Mucosa of stomach (tissue), 1 donor: ENCODE measurements around the gene PRPF40B.

Experiments
- H3K27me3 ChIP-seq: one replicate; pipeline ENCODE4 v1.7.0; 2013; ENCODE audit warnings: mild to moderate bottlenecking, low read length; ENCODE audit not compliant: control insufficient read depth, insufficient read depth
- H3K36me3 ChIP-seq: one replicate; pipeline ENCODE4 v1.7.0; 2013; ENCODE audit warnings: low read length; ENCODE audit not compliant: control insufficient read depth, insufficient read depth
- H3K4me1 ChIP-seq: one replicate; pipeline ENCODE4 v1.7.0; 2013; ENCODE audit warnings: mild to moderate bottlenecking, low read length; ENCODE audit not compliant: control insufficient read depth, insufficient read depth
- H3K4me3 ChIP-seq: one replicate; pipeline ENCODE4 v1.7.0; 2013; ENCODE audit warnings: low read length
- H3K9ac ChIP-seq: one replicate; pipeline ENCODE4 v1.7.0; 2013; ENCODE audit warnings: mild to moderate bottlenecking, low read length, moderate library complexity
- H3K9me3 ChIP-seq: one replicate; pipeline ENCODE4 v1.7.0; 2013; ENCODE audit warnings: mild to moderate bottlenecking, low read length, moderate library complexity; ENCODE audit not compliant: control insufficient read depth
- donor health status: Pancreatic carcinoma.

PRPF40B gene

DNA sequence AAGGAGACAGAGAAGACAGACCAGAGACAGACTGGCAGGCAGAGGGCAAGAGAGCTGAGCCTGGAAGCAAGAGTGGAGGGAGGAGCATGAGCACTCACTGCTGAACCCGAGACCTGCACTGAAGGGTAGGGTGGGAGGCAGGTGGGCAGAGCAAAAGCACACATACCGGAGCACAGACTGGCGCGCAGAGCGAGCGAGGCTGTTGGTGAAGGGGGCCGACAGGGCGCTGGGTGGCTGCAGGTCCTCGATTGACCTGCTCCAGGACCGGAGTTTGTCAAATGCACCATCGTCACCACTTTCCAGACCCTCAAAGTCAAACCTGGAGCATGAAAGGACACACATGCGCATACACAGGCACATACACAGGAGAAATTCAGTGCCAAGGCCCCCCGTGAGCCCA lies 34.9 kb downstream of the PRPF40B start:
- Histone ChIP-seq H3K27me3 (no peaks in the 10 kb centered on the region), H3K9ac (no peak overlapping the region), H3K4me1 (peaks cover 6% of the 10 kb centered on the region), H3K4me3 (no peak overlapping the region), H3K9me3 (no peaks in the 10 kb centered on the region), H3K36me3 (no peaks in the 10 kb centered on the region)

DNA sequence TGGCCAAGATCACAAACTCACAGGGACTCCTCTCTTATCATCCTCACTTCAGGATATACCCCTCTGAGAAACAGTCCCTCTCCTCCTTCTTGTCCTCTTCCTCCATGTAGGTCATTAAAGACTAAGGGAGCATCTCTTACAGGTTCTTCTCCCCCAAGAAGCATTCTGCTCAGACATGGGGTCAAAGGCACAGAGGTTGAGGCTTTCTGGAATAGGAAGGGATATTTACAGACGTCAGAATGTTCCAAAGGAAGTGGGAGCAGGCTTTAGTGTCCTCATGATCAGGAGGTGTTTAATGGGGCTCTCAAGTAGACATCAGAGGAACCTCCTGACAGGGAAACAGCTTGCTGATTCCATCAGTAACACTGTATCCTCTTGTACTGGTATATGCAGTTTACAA lies 36.4 kb downstream of the PRPF40B start:
- Histone ChIP-seq H3K9ac (no peak overlapping the region), H3K4me1 (peaks cover 11% of the 10 kb centered on the region), H3K9me3 (no peaks in the 10 kb centered on the region), H3K36me3 (no peaks in the 10 kb centered on the region), H3K4me3 (no peak overlapping the region), H3K27me3 (no peaks in the 10 kb centered on the region)

DNA sequence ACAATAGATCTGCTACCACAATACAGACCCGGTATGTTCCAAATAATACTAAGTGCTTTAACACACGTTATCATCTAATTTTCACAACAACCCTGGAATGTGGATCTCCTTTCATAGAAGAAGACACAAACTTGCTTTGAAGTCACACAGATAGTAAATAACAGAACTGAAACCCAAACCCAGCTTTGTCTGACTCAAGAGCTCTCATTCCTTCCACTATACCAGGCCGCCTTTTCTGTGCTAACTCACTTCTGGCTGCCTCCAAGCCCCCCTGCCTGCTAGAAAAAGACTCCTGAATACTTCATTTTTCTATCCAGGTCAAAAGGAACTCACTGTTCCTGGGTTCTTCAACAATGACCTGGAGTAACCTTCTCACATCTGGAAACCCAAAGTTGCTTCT lies 37.8 kb downstream of the PRPF40B start:
- no peaks in the 10 kb centered on the region for H3K9me3 ChIP-seq
- peaks cover 11% of the 10 kb centered on the region for H3K4me1 ChIP-seq
- H3K4me3 ChIP-seq, result no peak overlapping the region
- no peak overlapping the region for H3K9ac ChIP-seq
- H3K36me3 ChIP-seq, result no peaks in the 10 kb centered on the region
- no peaks in the 10 kb centered on the region for H3K27me3 ChIP-seq

DNA sequence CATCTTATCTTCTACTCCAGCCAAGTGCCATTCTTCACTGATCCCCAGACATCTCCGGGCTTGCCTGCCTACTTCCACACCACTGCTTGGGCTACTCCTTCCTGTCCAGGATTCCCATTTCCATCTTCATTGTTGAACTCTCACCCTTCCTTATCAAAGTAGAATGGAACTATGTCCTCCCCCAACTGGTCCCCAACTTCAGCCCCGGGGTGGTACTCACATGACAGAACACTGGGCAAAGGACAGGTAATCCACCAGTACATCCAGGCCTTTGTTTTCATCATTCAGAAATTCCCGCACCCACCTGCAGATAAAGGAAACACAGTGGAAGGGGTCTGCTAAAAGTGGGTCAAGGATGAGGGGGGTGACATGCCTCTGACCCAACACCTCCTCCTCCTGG lies 38.4 kb downstream of the PRPF40B start:
- H3K4me3 ChIP-seq, result no peak overlapping the region
- H3K4me1 ChIP-seq, result peaks cover 11% of the 10 kb centered on the region
- H3K27me3 ChIP-seq, result no peaks in the 10 kb centered on the region
- no peaks in the 10 kb centered on the region for H3K9me3 ChIP-seq
- no peaks in the 10 kb centered on the region for H3K36me3 ChIP-seq
- H3K9ac ChIP-seq, result no peak overlapping the region

DNA sequence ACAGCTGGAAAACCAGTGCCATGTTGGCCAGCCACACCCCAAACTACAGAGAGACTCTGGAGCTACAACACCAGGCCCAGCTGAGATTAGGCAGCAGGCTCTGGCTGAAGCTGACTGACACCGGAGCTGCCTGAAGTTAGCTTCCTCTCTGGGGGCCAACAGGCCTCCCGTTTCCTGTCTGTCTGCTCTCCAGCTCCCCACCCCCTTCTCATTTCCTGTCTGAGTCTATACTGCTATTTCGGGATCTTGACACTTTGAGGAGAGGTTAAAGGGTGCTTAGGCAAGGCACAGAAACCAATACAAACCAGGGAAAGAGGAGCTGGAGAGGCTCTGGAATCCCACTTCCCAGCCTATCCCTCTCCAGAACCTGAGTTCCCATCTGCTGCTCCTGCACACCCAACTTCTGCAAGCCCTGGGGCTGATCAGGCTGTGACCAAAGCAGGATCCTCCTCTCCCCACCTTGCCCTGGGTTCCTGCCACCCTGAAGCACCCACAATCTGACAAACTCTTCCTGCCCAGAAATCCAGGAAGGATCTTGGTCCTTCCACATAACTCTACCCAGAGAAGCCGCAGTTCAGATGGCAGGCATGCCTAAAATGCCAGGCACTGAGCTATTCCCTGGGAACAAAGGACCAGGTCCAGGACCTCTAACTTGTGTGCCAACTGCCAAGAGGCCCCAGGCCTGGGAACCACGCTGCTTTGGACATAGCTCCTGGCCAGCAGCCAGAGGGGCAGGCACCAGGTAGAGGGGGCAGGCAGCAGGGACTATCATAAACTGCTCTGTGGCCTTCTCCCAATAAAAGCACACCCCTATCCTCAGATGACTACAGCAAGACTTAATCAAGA lies 39.9 kb downstream of the PRPF40B start:
- Histone ChIP-seq H3K4me1 (peaks cover 11% of the 10 kb centered on the region), H3K36me3 (no peaks in the 10 kb centered on the region), H3K27me3 (no peaks in the 10 kb centered on the region), H3K4me3 (no peak overlapping the region), H3K9ac (no peak overlapping the region), H3K9me3 (no peaks in the 10 kb centered on the region)

DNA sequence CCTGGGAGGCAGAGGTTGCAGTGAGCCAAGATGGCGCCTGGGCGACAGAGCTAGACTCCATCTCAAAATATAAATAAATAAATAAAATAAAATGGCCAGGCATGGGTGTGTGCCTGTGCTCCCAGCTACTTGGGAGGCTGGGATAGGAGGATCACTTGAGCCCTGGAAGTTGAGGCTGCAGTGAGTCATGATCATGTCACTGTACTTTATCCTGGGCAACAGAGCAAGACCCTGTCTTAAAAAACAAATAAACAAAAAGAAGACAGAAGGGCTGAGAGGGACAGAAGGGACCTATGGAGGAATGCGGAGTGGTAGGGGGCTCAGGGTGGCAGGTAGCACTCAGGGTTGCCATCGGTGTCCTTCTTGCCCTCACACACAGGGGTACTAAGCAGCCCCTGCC lies 40.8 kb downstream of the PRPF40B start:
- no peaks in the 10 kb centered on the region for H3K27me3 ChIP-seq

DNA sequence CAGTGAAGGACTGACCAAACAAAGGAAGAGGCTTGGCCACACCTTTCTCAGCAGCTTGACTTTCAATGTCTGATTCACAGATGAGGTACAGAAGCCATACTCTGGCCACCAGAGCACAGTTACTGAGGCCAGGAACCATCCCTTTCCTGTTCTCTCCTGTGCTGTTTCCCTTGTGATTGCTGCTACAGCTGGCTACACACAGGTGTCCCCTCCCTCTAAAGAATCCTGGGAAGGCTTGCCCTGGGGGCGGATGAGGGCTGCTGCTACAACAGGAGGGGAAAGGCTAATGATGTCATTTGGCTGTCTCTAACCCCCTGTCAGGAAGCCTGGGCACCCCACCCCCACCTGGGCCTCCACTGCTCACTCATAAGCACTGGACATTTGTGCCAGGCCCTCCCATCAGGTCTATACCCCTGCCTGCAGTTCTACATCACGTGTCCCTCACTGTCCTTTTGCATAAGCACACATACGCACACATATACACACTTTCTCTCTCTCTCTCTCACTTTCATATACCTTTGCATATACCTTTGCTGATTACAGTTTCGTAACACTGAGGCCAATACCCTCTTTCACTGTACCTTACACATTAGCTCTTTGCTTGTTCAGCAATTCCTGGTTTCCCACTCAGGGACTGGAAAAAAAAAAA lies 41.4 kb downstream of the PRPF40B start:
- Histone ChIP-seq H3K9ac (no peak overlapping the region), H3K36me3 (no peaks in the 10 kb centered on the region), H3K4me3 (no peak overlapping the region), H3K9me3 (no peaks in the 10 kb centered on the region), H3K4me1 (peaks cover 11% of the 10 kb centered on the region), H3K27me3 (no peaks in the 10 kb centered on the region)

More for the DNA sequence above, 40.8 kb downstream of the PRPF40B start:
- Histone ChIP-seq H3K9ac (no peak overlapping the region), H3K4me1 (peaks cover 11% of the 10 kb centered on the region), H3K9me3 (no peaks in the 10 kb centered on the region), H3K4me3 (no peak overlapping the region), H3K36me3 (no peaks in the 10 kb centered on the region)

DNA sequence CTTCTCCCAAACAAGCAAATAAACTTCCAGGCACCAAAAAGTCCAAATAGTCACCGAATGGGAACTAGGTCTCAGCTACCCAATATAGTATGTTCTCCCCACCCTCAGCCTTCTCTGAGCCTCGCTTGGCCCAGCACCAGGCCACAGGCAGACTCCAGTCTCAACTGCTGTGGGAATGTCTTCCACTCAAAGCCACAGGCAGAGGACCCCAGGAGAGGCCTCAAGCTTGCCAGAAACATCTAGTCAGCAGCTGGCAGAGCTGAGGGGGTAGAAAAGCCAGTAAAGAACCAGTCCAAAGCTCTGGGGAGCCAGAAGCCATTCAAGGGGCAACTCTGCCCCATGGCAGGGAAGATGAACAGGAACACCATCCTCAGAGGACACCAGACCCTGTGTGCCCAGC lies 42.0 kb downstream of the PRPF40B start:
- Histone ChIP-seq H3K9me3 (no peaks in the 10 kb centered on the region), H3K9ac (no peak overlapping the region), H3K4me1 (peaks cover 11% of the 10 kb centered on the region), H3K4me3 (no peak overlapping the region), H3K36me3 (no peaks in the 10 kb centered on the region), H3K27me3 (no peaks in the 10 kb centered on the region)

DNA sequence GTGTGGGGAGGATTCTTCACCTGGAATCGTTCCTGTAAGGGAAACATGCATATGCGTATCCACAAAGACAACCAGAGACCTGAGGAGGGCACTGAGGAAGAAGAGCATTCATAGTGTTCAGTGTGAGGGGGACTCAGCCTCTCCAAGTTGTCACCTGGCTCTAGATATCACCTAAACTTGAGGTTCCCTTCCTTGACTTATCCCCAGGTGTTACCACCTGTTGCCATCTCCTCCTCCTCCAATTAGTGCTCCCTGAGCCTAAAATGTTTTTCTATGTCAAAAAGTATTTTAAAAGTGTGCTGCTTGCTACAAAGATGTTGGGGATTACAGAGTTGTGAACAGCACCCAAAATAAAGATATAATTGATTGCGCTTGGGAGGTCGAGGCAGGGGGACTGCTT lies 42.8 kb downstream of the PRPF40B start:
- H3K4me3 ChIP-seq, result no peak overlapping the region

DNA sequence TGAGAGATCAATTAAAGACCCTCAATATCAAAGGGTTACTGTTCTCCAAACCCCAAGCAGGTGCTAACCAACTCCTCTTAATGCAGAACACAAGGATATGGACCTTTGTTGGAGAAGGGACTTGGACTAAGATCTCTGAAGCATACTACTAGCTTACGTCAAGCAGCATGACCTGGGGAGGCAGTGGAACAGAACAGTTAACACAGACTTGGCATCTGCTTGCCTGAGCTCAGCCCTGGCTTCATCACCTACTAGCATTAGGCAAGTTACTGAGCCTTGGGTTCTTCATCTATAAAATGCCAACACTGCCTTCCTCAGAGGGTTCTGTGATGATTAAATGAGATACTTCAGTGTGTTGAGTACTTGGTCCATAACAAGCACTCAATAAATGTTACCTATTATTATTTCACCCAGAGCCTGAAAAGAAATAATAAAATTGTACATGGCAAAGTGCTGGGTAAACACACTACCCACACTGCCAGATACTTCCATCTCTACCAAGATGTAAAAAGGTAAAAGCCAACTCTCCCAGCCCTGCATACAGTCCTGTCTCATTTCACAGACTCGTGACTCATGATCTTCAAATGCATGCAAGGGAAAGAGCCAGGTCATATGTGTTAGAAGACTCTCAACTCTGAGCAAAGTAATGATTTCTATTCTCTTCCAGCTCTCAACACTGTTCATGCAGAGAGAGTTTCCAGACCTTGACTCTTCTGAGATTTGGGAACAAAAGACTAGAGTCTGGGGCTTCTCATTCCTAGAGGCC lies 44.1 kb downstream of the PRPF40B start:
- Histone ChIP-seq H3K27me3 (no peaks in the 10 kb centered on the region), H3K9ac (no peak overlapping the region), H3K4me1 (peaks cover 31% of the 10 kb centered on the region), H3K36me3 (no peaks in the 10 kb centered on the region), H3K9me3 (no peaks in the 10 kb centered on the region), H3K4me3 (no peak overlapping the region)

More for the DNA sequence above, 42.8 kb downstream of the PRPF40B start:
- no peaks in the 10 kb centered on the region for H3K27me3 ChIP-seq
- H3K36me3 ChIP-seq, result no peaks in the 10 kb centered on the region
- peaks cover 18% of the 10 kb centered on the region for H3K4me1 ChIP-seq
- H3K9me3 ChIP-seq, result no peaks in the 10 kb centered on the region
- no peak overlapping the region for H3K9ac ChIP-seq

DNA sequence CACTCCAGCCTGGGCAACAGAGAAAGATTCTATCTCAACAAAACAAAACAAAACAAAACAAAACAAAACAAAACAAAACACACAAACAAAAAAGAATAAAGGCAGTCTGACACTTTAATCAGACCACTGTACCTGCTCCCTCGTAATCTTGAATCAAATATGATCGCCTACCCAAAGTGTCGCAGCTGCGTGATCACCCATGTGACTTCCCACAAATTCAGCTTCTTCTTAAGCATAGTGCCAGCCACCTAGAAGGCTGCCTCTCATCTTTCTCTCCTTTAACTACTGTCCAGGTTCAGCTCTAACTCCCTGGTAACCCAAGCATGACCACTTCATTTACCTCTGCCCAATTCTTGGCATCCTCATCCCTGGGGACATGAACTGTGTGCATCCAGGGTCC lies 46.4 kb downstream of the PRPF40B start:
- Histone ChIP-seq H3K36me3 (no peaks in the 10 kb centered on the region), H3K9me3 (no peaks in the 10 kb centered on the region), H3K9ac (no peak overlapping the region), H3K27me3 (no peaks in the 10 kb centered on the region), H3K4me1 (peaks cover 43% of the 10 kb centered on the region), H3K4me3 (no peak overlapping the region)
